Upper lobe of left lung (tissue), 4 donors: ENCODE measurements around the gene ZNF710.

Source experiments
- EP300 ChIP-seq, 4 donors: sonication (generic); formaldehyde crosslinking; IDR thresholded peaks; one replicate each; pipeline ENCODE4 v1.5.1; 2017; ENCODE audit warnings: antibody characterized with exemption in 4 of 4, control low read depth in 2 of 4
- POLR2A ChIP-seq, 4 donors: fragments of 450-650 bp; IDR thresholded peaks; one replicate each; pipeline ENCODE4 v1.5.1; 2016 to 2017; ENCODE audit warnings: antibody characterized with exemption in 4 of 4, mild to moderate bottlenecking in 2 of 4
- TF ChIP-seq, protein P1 (sequence below), 6 experiments: fragments of 450-650 bp in 4 of 6; fragments of 200-600 bp in 2 of 6; sonication (generic) in 2 of 6; IDR thresholded peaks; one replicate each; pipeline ENCODE4 v1.5.1; 2016 to 2019; ENCODE audit warnings: antibody characterized with exemption in 6 of 6

DNA sequence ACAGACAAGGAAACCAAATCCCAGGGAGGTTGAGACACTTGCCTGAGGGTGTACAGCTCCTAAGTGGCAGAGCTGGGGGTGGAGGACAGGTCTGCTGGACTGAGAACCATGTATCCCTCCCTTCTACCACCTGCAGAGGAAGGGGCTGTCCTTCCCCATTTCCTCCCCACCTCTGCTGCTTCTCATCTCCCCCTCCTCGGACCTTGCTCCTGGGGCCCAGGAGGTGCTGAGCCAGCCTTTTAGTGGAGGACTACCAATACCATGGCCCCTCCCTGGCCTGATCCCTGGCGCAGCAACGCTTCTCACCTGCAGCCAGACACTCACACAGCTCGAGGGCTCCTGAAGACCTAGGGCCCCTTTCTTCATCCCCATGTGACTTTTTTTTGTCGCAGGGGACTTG, 50.8 kb downstream of the ZNF710 start:
- TF ChIP-seq POLR2A (IDR thresholded peaks at IDR 0.05) (no peak), EP300 (IDR thresholded peaks at IDR 0.05) (no peak)
- TF ChIP-seq, protein P1, sequence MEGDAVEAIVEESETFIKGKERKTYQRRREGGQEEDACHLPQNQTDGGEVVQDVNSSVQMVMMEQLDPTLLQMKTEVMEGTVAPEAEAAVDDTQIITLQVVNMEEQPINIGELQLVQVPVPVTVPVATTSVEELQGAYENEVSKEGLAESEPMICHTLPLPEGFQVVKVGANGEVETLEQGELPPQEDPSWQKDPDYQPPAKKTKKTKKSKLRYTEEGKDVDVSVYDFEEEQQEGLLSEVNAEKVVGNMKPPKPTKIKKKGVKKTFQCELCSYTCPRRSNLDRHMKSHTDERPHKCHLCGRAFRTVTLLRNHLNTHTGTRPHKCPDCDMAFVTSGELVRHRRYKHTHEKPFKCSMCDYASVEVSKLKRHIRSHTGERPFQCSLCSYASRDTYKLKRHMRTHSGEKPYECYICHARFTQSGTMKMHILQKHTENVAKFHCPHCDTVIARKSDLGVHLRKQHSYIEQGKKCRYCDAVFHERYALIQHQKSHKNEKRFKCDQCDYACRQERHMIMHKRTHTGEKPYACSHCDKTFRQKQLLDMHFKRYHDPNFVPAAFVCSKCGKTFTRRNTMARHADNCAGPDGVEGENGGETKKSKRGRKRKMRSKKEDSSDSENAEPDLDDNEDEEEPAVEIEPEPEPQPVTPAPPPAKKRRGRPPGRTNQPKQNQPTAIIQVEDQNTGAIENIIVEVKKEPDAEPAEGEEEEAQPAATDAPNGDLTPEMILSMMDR (IDR thresholded peaks at IDR 0.05): no peak
